C4-2B (cell line): ENCODE data around the gene BARX2.

Source experiments
- CTCF ChIP-seq: fragments of 450-650 bp; conservative IDR thresholded peaks from 2 replicates; pipeline ENCODE4 v1.5.1; 2017; ENCODE audit warnings: mild to moderate bottlenecking
- ZFX ChIP-seq: fragments of 450-650 bp; IDR thresholded peaks from 2 replicates; pipeline ENCODE4 v1.6.1; 2017

- TF ChIP-seq CTCF = no peak
- TF ChIP-seq ZFX = no peak
Measured at GRCh38 chr11:129412494-129412893, 36.8 kb downstream of the BARX2 start.
